ENCODE data around the gene MXD1.

The MXD1 gene

DNA sequence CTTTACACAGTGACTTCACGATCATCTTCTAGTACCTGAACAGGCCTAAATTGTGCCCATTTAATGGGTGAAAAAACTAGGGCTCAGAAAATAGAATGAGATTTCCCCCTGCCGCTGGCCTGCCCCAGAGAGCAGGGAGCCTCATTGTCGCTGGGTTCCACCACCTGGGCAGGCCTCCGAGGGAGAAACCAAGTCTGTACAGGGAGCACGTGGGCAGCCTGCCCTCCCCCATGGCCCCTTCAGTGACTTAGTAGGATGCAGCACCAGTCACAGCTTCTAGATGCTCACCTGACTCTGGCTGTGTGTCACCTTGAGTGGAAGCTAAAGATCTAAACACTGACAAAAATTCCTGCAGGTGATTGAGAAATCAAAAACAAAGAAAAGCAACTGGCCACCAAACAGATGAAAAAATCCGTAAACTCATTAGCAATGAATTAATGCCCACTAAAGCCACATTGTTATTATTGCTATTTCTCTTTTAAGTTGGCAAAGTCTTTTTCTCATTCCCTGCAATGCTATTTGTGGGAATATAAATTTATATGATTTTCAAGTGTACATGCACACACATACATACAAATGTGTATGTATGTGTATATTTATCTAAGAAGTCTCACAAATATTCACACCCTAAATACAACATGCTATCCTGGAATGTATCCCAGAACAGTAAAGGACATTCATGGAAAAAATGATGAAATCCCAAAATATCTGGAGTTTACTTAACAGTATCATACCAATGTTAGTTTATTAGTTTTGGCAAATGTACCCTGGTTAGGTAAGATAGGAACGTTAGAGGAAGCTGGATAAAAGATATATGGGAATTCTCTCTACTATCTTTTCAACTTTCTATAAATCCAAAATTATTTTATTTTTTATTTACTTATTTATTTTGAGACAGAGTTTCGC lies 65.2 kb downstream of the MXD1 start:
- no peak for DNase-seq

DNA sequence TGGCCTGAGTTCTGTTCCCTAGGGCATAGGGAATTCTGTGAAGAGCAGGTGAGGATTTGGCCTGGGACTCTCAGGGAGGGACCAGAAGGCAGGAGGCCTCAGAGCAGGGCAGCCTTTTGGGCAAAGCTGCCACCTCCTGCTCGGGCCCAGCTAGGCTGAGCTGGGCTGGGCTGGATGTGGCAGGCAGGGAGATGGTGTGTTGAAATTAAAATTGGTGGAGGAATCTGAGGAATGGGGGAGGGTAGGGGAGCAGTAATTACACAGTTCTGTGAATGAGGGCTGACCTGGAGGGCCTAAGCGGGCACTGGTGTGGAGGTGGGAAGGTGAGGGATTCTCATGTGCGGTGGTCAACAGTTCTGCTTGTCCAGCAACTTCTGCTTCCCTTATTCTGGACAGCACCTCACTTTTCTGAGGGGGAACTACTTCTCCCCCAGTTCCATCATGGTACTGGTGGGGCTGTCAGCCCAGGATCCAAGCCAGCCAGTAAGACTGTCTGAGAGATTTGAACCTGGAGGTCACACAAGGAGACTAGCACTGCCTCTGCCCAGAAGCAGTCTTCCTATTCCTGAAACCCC lies 68.6 kb downstream of the MXD1 start:
- DNase-seq: no peak

DNA sequence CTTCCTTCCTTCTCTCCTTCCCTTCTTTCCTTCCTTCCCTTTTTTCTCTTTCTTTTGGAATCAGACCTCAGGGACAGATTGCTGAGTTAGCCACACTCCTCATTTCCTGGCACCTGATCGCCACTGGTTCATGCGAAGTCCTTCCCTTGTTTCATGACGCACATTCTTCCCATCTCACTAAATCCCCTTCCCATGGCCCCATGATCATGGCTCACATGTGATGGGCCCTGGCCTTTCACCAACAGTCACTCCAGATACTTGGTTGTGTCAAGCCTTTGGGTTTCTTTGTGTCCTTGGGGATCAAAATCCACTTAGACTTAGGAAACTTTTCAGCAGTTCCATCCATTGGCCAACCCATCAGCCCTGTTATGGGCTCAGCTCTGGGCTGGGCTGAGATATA lies 70.3 kb downstream of the MXD1 start:
- DNase-seq: no peak

DNA sequence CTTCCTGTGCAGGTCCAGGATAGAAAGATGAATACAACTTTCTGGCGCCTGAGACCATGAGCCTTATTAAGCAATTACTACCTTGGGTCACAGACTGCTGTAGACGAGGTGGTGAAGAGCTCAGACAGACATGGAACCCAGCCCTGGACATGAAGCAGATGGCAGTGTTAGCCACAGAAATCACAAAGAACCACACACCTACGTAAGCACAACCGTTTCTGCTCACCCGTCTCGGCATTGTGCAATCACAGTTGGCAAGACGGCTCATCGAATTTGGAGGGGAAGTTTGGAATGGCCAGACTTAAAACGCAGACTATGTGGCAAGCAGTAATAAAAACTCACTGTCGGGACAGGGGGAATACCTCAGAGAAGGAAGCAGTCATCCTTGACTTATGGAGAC lies 70.8 kb downstream of the MXD1 start:
- DNase-seq: peak; percentile 22 to 81

DNA sequence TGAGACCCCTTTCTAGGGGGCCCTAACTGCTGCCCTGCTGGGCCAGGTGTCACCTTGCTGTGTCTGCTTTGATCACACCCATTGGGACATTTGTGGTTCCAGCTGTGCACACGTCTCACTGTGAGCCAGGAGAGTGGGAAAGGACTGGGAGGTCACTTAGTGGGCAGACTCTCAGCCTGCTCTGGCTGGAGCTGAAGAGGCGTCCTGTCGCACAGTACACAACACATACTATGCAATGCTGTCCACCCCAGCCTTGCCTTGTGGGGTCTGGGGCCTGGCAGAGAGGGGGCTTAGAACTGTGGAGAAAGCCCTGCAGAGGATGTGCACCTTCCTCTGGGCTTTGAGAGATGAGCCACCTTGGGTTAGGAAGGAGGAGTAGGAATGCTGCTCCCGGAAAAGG lies 71.8 kb downstream of the MXD1 start:
- DNase-seq: no peak

DNA sequence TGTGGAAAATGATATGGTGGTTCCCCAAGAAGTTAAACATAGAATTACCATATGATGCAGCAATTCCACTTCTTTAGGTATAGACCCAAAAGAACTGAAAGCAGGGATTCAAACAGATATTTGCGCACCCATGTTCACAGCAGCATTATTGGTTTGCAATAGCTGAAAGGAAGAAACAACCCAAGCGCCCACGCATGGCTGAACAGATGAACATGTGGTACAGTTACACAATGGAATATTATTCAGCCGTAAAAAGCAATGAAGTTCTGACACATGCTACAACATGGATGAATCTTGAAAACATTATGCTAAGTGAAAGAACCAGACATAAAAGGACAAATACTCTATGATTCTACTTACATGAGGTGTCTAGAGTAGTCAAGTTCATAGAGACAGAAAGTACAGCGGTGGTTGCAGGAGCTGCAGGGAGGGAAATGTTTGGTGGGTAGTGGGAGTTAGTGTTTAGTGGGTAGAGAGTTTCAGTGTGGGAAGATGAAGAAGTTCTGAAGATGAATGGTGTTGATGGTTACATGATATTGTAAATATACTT lies 73.3 kb downstream of the MXD1 start:
- DNase-seq: no peak

DNA sequence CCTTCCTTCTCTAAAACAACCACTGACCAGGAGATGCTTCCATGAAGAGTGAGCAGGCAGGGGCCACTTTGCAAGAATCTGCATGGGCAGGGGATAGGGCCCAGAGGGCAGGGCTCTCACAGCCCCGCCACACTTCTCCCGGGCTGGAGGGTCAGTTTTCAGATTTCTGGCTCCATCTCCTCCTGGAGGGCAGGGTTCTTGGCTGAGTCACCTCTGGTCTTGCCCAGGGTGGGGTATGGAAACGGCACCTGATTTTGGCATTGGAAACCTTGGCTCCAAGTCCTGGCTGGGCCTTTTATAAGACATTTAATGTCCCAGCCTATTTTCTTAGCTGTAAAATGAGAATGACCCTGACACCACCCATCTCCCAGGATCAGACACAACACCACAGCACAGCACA lies 74.1 kb downstream of the MXD1 start:
- DNase-seq: no peak

DNA sequence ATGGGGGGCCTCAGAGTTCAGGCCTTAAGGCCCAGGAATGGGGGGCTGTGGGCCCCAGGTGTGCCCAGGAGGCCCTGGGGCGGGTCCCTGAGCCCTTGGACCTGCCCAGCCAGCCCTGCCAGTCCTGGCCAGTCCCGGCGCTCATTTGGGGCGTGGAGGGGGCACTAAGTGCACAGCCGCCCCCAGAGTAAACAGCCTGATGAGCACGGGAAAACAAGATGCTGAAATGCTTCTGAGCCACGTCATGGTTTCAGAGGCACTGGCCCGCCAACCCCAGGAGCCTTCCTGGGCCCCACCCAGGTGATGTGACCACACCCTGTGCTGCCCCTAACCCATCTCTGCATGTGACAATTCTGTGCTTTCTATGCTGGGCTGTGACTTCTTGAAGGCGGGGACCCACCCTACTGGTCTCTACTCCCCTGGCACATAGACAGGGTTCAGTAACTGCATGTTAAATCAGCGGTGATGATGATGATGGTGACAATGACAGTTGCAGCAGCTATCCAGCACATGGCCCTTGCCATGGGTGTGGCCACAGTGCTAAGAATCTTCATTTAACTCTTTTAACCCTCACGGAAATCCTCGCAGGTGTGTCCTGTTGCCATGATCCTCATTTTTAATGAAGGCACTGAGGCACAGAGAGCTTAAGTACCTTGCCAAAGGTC lies 74.7 kb downstream of the MXD1 start:
- DNase-seq: no peak
